HG02981 (cell line): ENCODE measurements around the gene SND1.

Experiments used
- ATAC-seq: cut with Tn5 transposase; IDR thresholded peaks from one replicate; pipeline ENCODE4 v1.9.1; 2021; ENCODE audit warnings: mild to moderate bottlenecking, moderate library complexity; ENCODE audit not compliant: unreplicated experiment

The SND1 gene

GRCh38 chr7:128030654-128031611, 378.9 kb downstream of the SND1 start, which contains the start of gene LRRC4:
LRRC4 (minus strand) TSS chr7:128031437; CDS start chr7:128030640, 797 bp downstream.
- peak; percentile 36 for ATAC-seq

GRCh38 chr7:128031901-128032604, 380.1 kb downstream of the SND1 start:
- ATAC-seq: peak; percentile 76

GRCh38 chr7:128032605-128033235, 380.7 kb downstream of the SND1 start:
- ATAC-seq: no peak

GRCh38 chr7:128033246-128033645, 381.3 kb downstream of the SND1 start:
- ATAC-seq: no peak

- no peak for ATAC-seq
Observed at GRCh38 chr7:128034825-128035224, 382.8 kb downstream of the SND1 start.

GRCh38 chr7:128035712-128036111, 383.7 kb downstream of the SND1 start:
- ATAC-seq: no peak

GRCh38 chr7:128036226-128036940, 384.4 kb downstream of the SND1 start:
- ATAC-seq: no peak

GRCh38 chr7:128037081-128037480, 385.1 kb downstream of the SND1 start:
- ATAC-seq: no peak

GRCh38 chr7:128037880-128038619, 386.1 kb downstream of the SND1 start:
- peak; percentile 55 for ATAC-seq

GRCh38 chr7:128039544-128039953, 387.6 kb downstream of the SND1 start:
- no peak for ATAC-seq

GRCh38 chr7:128040205-128040604, 388.2 kb downstream of the SND1 start:
- no peak for ATAC-seq

GRCh38 chr7:128041203-128041602, 389.2 kb downstream of the SND1 start:
- ATAC-seq: no peak

GRCh38 chr7:128042012-128042411, 390.0 kb downstream of the SND1 start:
- no peak for ATAC-seq

- no peak for ATAC-seq
Observed at GRCh38 chr7:128044064-128044463, 392.1 kb downstream of the SND1 start.

GRCh38 chr7:128045158-128045557, 393.2 kb downstream of the SND1 start:
- no peak for ATAC-seq

GRCh38 chr7:128045766-128046165, 393.8 kb downstream of the SND1 start:
- ATAC-seq: no peak

- ATAC-seq: no peak
Observed at GRCh38 chr7:128052404-128052803, 400.4 kb downstream of the SND1 start.

- no peak for ATAC-seq
Observed at GRCh38 chr7:128053023-128053422, 401.0 kb downstream of the SND1 start.

- ATAC-seq: no peak
Observed at GRCh38 chr7:128053991-128054390, 402.0 kb downstream of the SND1 start.

GRCh38 chr7:128054511-128054910, 402.5 kb downstream of the SND1 start:
- ATAC-seq: no peak
